ENCODE measurements around the gene WNT3A. TPM values are rescaled to one million over a fixed set of nuclear protein-coding genes. Genes with fewer than 3 reads are reported as not detected.

WNT3A gene
- total RNA-seq, 1 donor from 2014 or later, result 10.1 TPM

GRCh38 chr1:228064741-228065542, 58.1 kb downstream of the WNT3A start:
- H3K9me3 ChIP-seq, result no peaks in the 10 kb centered on the region
- no peak overlapping the region for H3K27ac ChIP-seq
- TF ChIP-seq CTCF (IDR thresholded peaks at IDR 0.05), result no peak
- H3K27me3 ChIP-seq, result peaks cover 74% of the 10 kb centered on the region
- peak; percentile 57 for DNase-seq
- H3K4me3 ChIP-seq, result no peak overlapping the region
- intact Hi-C loops (cut with DNase I), result no loop called here
- ATAC-seq, result no peak
- peaks cover 11% of the 10 kb centered on the region for H3K4me1 ChIP-seq
- no peaks in the 10 kb centered on the region for H3K36me3 ChIP-seq

GRCh38 chr1:228065543-228066347, 58.9 kb downstream of the WNT3A start:
- DNase-seq, result peak; percentile 39
- intact Hi-C loops (cut with DNase I), result no loop called here
- peaks cover 66% of the 10 kb centered on the region for H3K27me3 ChIP-seq

GRCh38 chr1:228066416-228066815, 59.6 kb downstream of the WNT3A start:
- peak; percentile 36 for DNase-seq

More at GRCh38 chr1:228065543-228066347, 58.9 kb downstream of the WNT3A start:
- H3K36me3 ChIP-seq, result no peaks in the 10 kb centered on the region
- no peaks in the 10 kb centered on the region for H3K9me3 ChIP-seq
- H3K27ac ChIP-seq, result no peak overlapping the region
- H3K4me3 ChIP-seq, result no peak overlapping the region
- H3K4me1 ChIP-seq, result peaks cover 3% of the 10 kb centered on the region
- TF ChIP-seq CTCF (IDR thresholded peaks at IDR 0.05), result no peak
- ATAC-seq, result no peak

GRCh38 chr1:228066891-228067654, 60.3 kb downstream of the WNT3A start:
- intact Hi-C loops (cut with DNase I), result no loop called here
- ATAC-seq (no peak), DNase-seq (peak; percentile 44)
- Histone ChIP-seq H3K36me3 (no peaks in the 10 kb centered on the region), H3K27me3 (peaks cover 53% of the 10 kb centered on the region), H3K4me3 (no peak overlapping the region), H3K27ac (no peak overlapping the region), H3K9me3 (no peaks in the 10 kb centered on the region), H3K4me1 (no peaks in the 10 kb centered on the region)
- TF ChIP-seq CTCF (IDR thresholded peaks at IDR 0.05), result no peak

More at GRCh38 chr1:228066416-228066815, 59.6 kb downstream of the WNT3A start:
- ATAC-seq, result no peak
- Histone ChIP-seq H3K4me1 (no peaks in the 10 kb centered on the region), H3K4me3 (no peak overlapping the region), H3K27ac (no peak overlapping the region), H3K36me3 (no peaks in the 10 kb centered on the region), H3K9me3 (no peaks in the 10 kb centered on the region), H3K27me3 (peaks cover 59% of the 10 kb centered on the region)
- no peak for TF ChIP-seq CTCF (IDR thresholded peaks at IDR 0.05)
- intact Hi-C loops (cut with DNase I), result no loop called here

GRCh38 chr1:228068359-228068758, 61.6 kb downstream of the WNT3A start:
- DNase-seq (no peak), ATAC-seq (no peak)
- Histone ChIP-seq H3K27me3 (peaks cover 40% of the 10 kb centered on the region), H3K36me3 (no peaks in the 10 kb centered on the region), H3K27ac (no peak overlapping the region), H3K4me3 (no peak overlapping the region), H3K9me3 (no peaks in the 10 kb centered on the region), H3K4me1 (no peaks in the 10 kb centered on the region)
- no peak for TF ChIP-seq CTCF (IDR thresholded peaks at IDR 0.05)
- intact Hi-C loops (cut with DNase I), result no loop called here

Measured in upper lobe of right lung (tissue), 1 donor.